HepG2 (cell line): Measurements from ENCODE around the gene ARHGEF10L. TPM values are rescaled to one million over a fixed set of nuclear protein-coding genes. Genes with fewer than 3 reads are reported as not detected.

Experiments used
- AGO2 ChIP-seq: fragments of 200-400 bp; formaldehyde crosslinking; optimal IDR thresholded peaks from 2 replicates; pipeline ENCODE3; 2017; ENCODE audit warnings: mild to moderate bottlenecking, low read depth, low read length, moderate library complexity
- CAMTA2 ChIP-seq: sonication (generic); formaldehyde crosslinking; IDR thresholded peaks from 2 replicates; pipeline ENCODE4 v1.4.0; 2020; ENCODE audit warnings: mild to moderate bottlenecking, missing genetic modification reagents, borderline replicate concordance
- FOSL2 ChIP-seq: sonication (generic); formaldehyde crosslinking; IDR thresholded peaks from 2 replicates; pipeline ENCODE4 v1.4.0; 2020; ENCODE audit warnings: missing genetic modification reagents
- FOXA3 ChIP-seq: IDR thresholded peaks from 2 replicates; pipeline ENCODE4 v1.6.1; 2016; ENCODE audit warnings: missing genetic modification reagents, missing compliant biosample characterization
- MTA3 ChIP-seq: sonication (generic); formaldehyde crosslinking; IDR thresholded peaks from 2 replicates; pipeline ENCODE4 v1.4.0; 2020; ENCODE audit warnings: missing genetic modification reagents
- PCBP2 ChIP-seq: fragments of 200-400 bp; formaldehyde crosslinking; optimal IDR thresholded peaks from 2 replicates; pipeline ENCODE3; 2018; ENCODE audit warnings: low read length, low read depth; ENCODE audit not compliant: poor library complexity, severe bottlenecking
- STAT5B ChIP-seq: sonication (generic); formaldehyde crosslinking; IDR thresholded peaks from 2 replicates; pipeline ENCODE4 v1.4.0; 2020; ENCODE audit warnings: missing genetic modification reagents
- YEATS4 ChIP-seq: sonication (generic); formaldehyde crosslinking; IDR thresholded peaks from 2 replicates; pipeline ENCODE4 v1.4.0; 2020; ENCODE audit warnings: missing genetic modification reagents, borderline replicate concordance
- YY1 ChIP-seq: IDR thresholded peaks from 2 replicates; pipeline ENCODE4 v1.6.1; 2011; ENCODE audit warnings: low read length, low read depth, moderate library complexity, mild to moderate bottlenecking; ENCODE audit not compliant: insufficient read depth, insufficient replicate concordance
- ZBTB1 ChIP-seq: sonication (generic); formaldehyde crosslinking; IDR thresholded peaks from 2 replicates; pipeline ENCODE4 v1.4.0; 2020; ENCODE audit warnings: missing genetic modification reagents, borderline replicate concordance
- ZBTB20 ChIP-seq: sonication (generic); formaldehyde crosslinking; IDR thresholded peaks from 2 replicates; pipeline ENCODE4 v1.8.1; 2023; ENCODE audit warnings: missing genetic modification reagents, low read depth, mild to moderate bottlenecking, borderline replicate concordance
- ZFP90 ChIP-seq: sonication (generic); formaldehyde crosslinking; IDR thresholded peaks from 2 replicates; pipeline ENCODE4 v1.8.0; 2022; ENCODE audit warnings: missing genetic modification reagents, mild to moderate bottlenecking, inconsistent platforms, borderline replicate concordance
- ZNF101 ChIP-seq: sonication (generic); formaldehyde crosslinking; IDR thresholded peaks from 2 replicates; pipeline ENCODE4 v1.4.0; 2020; ENCODE audit warnings: mild to moderate bottlenecking, low read depth, missing genetic modification reagents, borderline replicate concordance
- ZNF263 ChIP-seq: sonication (generic); formaldehyde crosslinking; IDR thresholded peaks from 2 replicates; pipeline ENCODE4 v1.4.0; 2020; ENCODE audit warnings: missing genetic modification reagents
- ZNF768 ChIP-seq: sonication (generic); formaldehyde crosslinking; IDR thresholded peaks from 2 replicates; pipeline ENCODE4 v1.4.0; 2020; ENCODE audit warnings: missing genetic modification reagents
- polyA plus RNA-seq, 8 experiments: library from polyadenylated mRNA; depleted of rRNA in 3 of 8; stranded (reverse) in 7 of 8; unstranded in 1 of 8; fragments of >200 nt; fragmentation: Illumina TruSeq in 4 of 8; extraction: Trizol in 4 of 8; gene quantifications; 2 replicates each; pipeline versions ENCODE4 v1.2.1 to v1.2.3, GENCODE V29; 2011 to 2016; ENCODE audit warnings: low read depth in 4 of 8, missing spikeins in 1 of 8, mixed read lengths in 1 of 8; ENCODE audit not compliant: insufficient read depth in 1 of 8
- total RNA-seq, 5 experiments: library from RNA; depleted of rRNA; stranded (reverse); fragments of >200 nt; fragmentation: Illumina TruSeq; extraction: Trizol; gene quantifications; 2 replicates each; pipeline ENCODE4 v1.2.3, GENCODE V29; 2016; ENCODE audit warnings: low read depth in 1 of 5
- TF ChIP-seq, protein P1 (sequence below): sonication (generic); formaldehyde crosslinking; IDR thresholded peaks from 2 replicates; pipeline ENCODE4 v1.5.0; 2020; ENCODE audit warnings: missing genetic modification reagents
- TF ChIP-seq, protein P2 (sequence below): sonication (generic); formaldehyde crosslinking; IDR thresholded peaks from 2 replicates; pipeline ENCODE4 v1.4.0; 2020; ENCODE audit warnings: mild to moderate bottlenecking, missing genetic modification reagents
- TF ChIP-seq, protein P3 (sequence below): sonication (generic); formaldehyde crosslinking; IDR thresholded peaks from 2 replicates; pipeline ENCODE4 v1.5.0; 2020; ENCODE audit warnings: mild to moderate bottlenecking, missing genetic modification reagents
- TF ChIP-seq, protein P4 (sequence below): sonication (generic); formaldehyde crosslinking; IDR thresholded peaks from 2 replicates; pipeline ENCODE4 v1.4.0; 2020; ENCODE audit warnings: missing genetic modification reagents
- TF ChIP-seq, protein P5 (sequence below): sonication (generic); formaldehyde crosslinking; IDR thresholded peaks from 2 replicates; pipeline ENCODE4 v1.4.0; 2020; ENCODE audit warnings: missing genetic modification reagents
- TF ChIP-seq, protein P6 (sequence below): IDR thresholded peaks from 2 replicates; pipeline ENCODE4 v1.6.1; 2016; ENCODE audit warnings: missing compliant biosample characterization, missing genetic modification reagents, borderline replicate concordance
- TF ChIP-seq, protein P7 (sequence below): IDR thresholded peaks from 2 replicates; pipeline ENCODE4 v1.6.1; 2016; ENCODE audit warnings: mild to moderate bottlenecking, missing biosample characterization, missing genetic modification reagents

The ARHGEF10L gene
- total and polyA plus RNA-seq, 2 of the 13 experiments (the other 11 are each of a cell fraction or from before 2014, with no cell fraction given), result 46.5 to 78.3 TPM

DNA sequence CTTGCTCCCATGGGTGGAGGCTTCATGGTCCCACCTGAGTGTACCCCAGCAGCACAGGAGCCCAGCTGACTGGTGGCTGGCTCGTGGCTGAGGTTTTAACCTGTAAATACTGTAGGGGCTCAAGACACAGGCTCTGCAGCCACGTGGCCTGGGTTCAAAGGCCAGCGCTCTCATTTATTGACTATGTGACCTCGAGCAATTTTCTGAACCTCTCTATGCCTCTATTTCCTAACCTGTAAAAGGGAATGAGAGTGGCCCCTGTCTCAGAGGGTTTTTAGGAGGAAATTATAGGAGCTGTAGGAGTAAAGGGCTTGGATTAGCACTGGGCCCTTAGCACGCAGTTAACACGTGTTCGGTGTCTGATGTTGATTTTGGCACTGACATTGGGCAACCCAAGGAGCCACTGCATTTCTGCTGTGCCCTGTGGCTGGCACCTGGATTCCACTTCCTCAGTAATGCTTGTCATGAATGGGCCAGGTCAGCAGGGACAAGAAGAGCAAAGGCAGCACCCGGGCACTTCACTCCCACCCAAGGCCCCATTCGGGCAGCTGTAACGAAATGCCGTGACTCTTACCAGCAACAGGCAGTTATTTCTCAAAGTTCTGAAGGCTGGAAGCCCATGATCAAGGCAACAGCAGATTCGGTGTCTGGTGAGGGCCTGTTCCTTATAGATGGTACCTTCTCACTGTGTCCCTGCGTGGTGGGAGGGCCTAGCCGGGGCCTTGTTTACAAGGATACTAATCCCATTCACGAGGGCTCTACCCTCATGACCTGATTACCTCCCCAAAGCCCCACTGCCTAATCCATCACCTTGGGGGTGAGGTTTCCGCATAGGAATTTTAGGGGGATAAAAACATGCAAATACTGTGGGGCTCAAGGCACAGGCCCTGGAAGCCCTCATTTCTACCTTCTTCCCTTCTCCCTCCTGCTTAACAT, 25.2 kb downstream of the ARHGEF10L start (continued):
- TF ChIP-seq ZNF101 (CRISPR knock-in tag) (0 out of 2 replicates have a peak, but pooled peaks have one; percentile 30), YEATS4 (CRISPR knock-in tag) (peak; percentile 79), CAMTA2 (CRISPR knock-in tag) (no peak), FOXA3 (no peak; the same call in none of the 2 replicates), YY1 (no peak), MTA3 (no peak), STAT5B (CRISPR knock-in tag) (no peak), AGO2 (no peak), ZFP90 (CRISPR knock-in tag) (no peak), ZBTB1 (no peak), ZBTB20 (CRISPR knock-in tag) (no peak), ZNF768 (CRISPR knock-in tag) (no peak), PCBP2 (no peak), FOSL2 (no peak), ZNF263 (CRISPR knock-in tag) (0 out of 2 replicates have a peak, but pooled peaks have one; percentile 33)
- TF ChIP-seq, protein P1, sequence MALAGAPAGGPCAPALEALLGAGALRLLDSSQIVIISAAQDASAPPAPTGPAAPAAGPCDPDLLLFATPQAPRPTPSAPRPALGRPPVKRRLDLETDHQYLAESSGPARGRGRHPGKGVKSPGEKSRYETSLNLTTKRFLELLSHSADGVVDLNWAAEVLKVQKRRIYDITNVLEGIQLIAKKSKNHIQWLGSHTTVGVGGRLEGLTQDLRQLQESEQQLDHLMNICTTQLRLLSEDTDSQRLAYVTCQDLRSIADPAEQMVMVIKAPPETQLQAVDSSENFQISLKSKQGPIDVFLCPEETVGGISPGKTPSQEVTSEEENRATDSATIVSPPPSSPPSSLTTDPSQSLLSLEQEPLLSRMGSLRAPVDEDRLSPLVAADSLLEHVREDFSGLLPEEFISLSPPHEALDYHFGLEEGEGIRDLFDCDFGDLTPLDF (CRISPR knock-in tag), result no peak
- TF ChIP-seq, protein P2, sequence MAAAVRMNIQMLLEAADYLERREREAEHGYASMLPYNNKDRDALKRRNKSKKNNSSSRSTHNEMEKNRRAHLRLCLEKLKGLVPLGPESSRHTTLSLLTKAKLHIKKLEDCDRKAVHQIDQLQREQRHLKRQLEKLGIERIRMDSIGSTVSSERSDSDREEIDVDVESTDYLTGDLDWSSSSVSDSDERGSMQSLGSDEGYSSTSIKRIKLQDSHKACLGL (CRISPR knock-in tag), result peak; percentile 49; the same call in 1 of the 2 replicates
- TF ChIP-seq, protein P3, sequence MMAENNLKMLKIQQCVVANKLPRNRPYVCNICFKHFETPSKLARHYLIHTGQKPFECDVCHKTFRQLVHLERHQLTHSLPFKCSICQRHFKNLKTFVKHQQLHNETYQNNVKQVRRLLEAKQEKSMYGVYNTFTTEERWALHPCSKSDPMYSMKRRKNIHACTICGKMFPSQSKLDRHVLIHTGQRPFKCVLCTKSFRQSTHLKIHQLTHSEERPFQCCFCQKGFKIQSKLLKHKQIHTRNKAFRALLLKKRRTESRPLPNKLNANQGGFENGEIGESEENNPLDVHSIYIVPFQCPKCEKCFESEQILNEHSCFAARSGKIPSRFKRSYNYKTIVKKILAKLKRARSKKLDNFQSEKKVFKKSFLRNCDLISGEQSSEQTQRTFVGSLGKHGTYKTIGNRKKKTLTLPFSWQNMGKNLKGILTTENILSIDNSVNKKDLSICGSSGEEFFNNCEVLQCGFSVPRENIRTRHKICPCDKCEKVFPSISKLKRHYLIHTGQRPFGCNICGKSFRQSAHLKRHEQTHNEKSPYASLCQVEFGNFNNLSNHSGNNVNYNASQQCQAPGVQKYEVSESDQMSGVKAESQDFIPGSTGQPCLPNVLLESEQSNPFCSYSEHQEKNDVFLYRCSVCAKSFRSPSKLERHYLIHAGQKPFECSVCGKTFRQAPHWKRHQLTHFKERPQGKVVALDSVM (CRISPR knock-in tag), result no peak
- TF ChIP-seq, protein P4, sequence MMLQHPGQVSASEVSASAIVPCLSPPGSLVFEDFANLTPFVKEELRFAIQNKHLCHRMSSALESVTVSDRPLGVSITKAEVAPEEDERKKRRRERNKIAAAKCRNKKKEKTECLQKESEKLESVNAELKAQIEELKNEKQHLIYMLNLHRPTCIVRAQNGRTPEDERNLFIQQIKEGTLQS, result no peak
- TF ChIP-seq, protein P5, sequence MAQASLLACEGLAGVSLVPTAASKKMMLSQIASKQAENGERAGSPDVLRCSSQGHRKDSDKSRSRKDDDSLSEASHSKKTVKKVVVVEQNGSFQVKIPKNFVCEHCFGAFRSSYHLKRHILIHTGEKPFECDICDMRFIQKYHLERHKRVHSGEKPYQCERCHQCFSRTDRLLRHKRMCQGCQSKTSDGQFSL (CRISPR knock-in tag), result no peak
- TF ChIP-seq, protein P6, sequence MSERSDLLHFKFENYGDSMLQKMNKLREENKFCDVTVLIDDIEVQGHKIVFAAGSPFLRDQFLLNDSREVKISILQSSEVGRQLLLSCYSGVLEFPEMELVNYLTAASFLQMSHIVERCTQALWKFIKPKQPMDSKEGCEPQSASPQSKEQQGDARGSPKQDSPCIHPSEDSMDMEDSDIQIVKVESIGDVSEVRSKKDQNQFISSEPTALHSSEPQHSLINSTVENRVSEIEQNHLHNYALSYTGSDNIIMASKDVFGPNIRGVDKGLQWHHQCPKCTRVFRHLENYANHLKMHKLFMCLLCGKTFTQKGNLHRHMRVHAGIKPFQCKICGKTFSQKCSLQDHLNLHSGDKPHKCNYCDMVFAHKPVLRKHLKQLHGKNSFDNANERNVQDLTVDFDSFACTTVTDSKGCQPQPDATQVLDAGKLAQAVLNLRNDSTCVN, result no peak
- TF ChIP-seq, protein P7, sequence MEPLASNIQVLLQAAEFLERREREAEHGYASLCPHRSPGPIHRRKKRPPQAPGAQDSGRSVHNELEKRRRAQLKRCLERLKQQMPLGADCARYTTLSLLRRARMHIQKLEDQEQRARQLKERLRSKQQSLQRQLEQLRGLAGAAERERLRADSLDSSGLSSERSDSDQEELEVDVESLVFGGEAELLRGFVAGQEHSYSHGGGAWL (CRISPR knock-in tag), result no peak
